Uterus (tissue), 4 donors: ENCODE results near the gene EPB41L4A. TPM values are rescaled to one million over a fixed set of nuclear protein-coding genes. Genes with fewer than 3 reads are reported as not detected.

Experiments used
- DNase-seq, 2 donors: peaks; one replicate each; pipeline ENCODE4 v3.0.0-alpha.2; 2019 to 2020
- H3K27ac ChIP-seq, 2 donors: fragments of 200-600 bp; sonication (generic); 1 replicate in 1 of 2; 2 replicates in 1 of 2; pipeline ENCODE4 v1.5.1; 2016 to 2018
- H3K27me3 ChIP-seq, 2 donors: fragments of 200-600 bp; sonication (generic); one replicate each; pipeline ENCODE4 v1.5.1; 2018 to 2019; ENCODE audit warnings: control low read depth in 1 of 2
- H3K36me3 ChIP-seq, 2 donors: fragments of 200-600 bp; sonication (generic); one replicate each; pipeline ENCODE4 v1.5.1; 2019; ENCODE audit warnings: control low read depth in 1 of 2
- H3K4me1 ChIP-seq, 2 donors: fragments of 200-600 bp; sonication (generic); one replicate each; pipeline ENCODE4 v1.5.1; 2018 to 2019; ENCODE audit warnings: control low read depth in 1 of 2
- H3K4me3 ChIP-seq, 2 donors: fragments of 200-600 bp; sonication (generic); 1 replicate in 1 of 2; 2 replicates in 1 of 2; pipeline ENCODE4 v1.5.1; 2018 to 2019; ENCODE audit warnings: mild to moderate bottlenecking in 1 of 2
- H3K9me3 ChIP-seq, 2 donors: fragments of 200-600 bp; sonication (generic); one replicate each; pipeline ENCODE4 v1.5.1; 2019; ENCODE audit warnings: control low read depth in 1 of 2
- CTCF ChIP-seq, 4 experiments: fragments of 200-600 bp in 2 of 4; fragments of 450-650 bp in 2 of 4; sonication (generic) in 2 of 4; IDR thresholded peaks; one replicate each; pipeline ENCODE4 v1.5.1; 2016 to 2019; ENCODE audit warnings: antibody characterized with exemption in 4 of 4, mild to moderate bottlenecking in 2 of 4, moderate library complexity in 1 of 4
- POLR2A ChIP-seq, 2 donors: fragments of 450-650 bp; IDR thresholded peaks; one replicate each; pipeline ENCODE4 v1.6.1; 2016; ENCODE audit warnings: antibody characterized with exemption in 2 of 2, mild to moderate bottlenecking in 1 of 2, moderate library complexity in 1 of 2
- intact Hi-C: fragments of 100-400 bp; cut with DNase I; formaldehyde crosslinking; loops from one replicate; pipeline ENCODE4 v1.15.1; 2023; ENCODE audit warnings: low total_unique reads
- total RNA-seq, 4 donors: library from RNA; depleted of rRNA in 3 of 4; stranded (reverse); fragments of >200 nt in 3 of 4; gene quantifications; one replicate each; pipeline versions ENCODE4 v1.1.0 to v1.2.4, GENCODE V29; 2014 to 2023
- donor health status: DM: yes; HTN: yes; CAD: no.

EPB41L4A gene
- total RNA-seq, 4 donors from 2014 or later = 6.4 to 47.1 (median 15.1) TPM

GRCh38 chr5:112239996-112240395 is 179.1 kb downstream of the EPB41L4A start:
- no peak for DNase-seq

GRCh38 chr5:112238473-112238872 is 180.6 kb downstream of the EPB41L4A start:
- H3K4me3 ChIP-seq = no peak overlapping the region
- H3K27me3 ChIP-seq = no peaks in the 10 kb centered on the region
- H3K27ac ChIP-seq = no peak overlapping the region
- TF ChIP-seq CTCF (IDR thresholded peaks at IDR 0.05) = no peak
- no peak for TF ChIP-seq POLR2A (IDR thresholded peaks at IDR 0.05)
- no peaks in the 10 kb centered on the region for H3K4me1 ChIP-seq
- intact Hi-C loops = no loop called here
- no peaks in the 10 kb centered on the region for H3K36me3 ChIP-seq
- H3K9me3 ChIP-seq = no peaks in the 10 kb centered on the region
- DNase-seq = no peak

More at GRCh38 chr5:112239996-112240395, 179.1 kb downstream of the EPB41L4A start:
- H3K27ac ChIP-seq = no peak overlapping the region
- no peaks in the 10 kb centered on the region for H3K36me3 ChIP-seq
- no peaks in the 10 kb centered on the region for H3K4me1 ChIP-seq
- no peaks in the 10 kb centered on the region for H3K27me3 ChIP-seq
- H3K4me3 ChIP-seq = no peak overlapping the region
- intact Hi-C loops = no loop called here
- TF ChIP-seq CTCF (IDR thresholded peaks at IDR 0.05) (no peak), POLR2A (IDR thresholded peaks at IDR 0.05) (no peak)
- no peaks in the 10 kb centered on the region for H3K9me3 ChIP-seq

- Histone ChIP-seq H3K27ac (no peak overlapping the region), H3K4me3 (no peak overlapping the region), H3K9me3 (no peaks in the 10 kb centered on the region), H3K27me3 (no peaks in the 10 kb centered on the region), H3K36me3 (no peaks in the 10 kb centered on the region), H3K4me1 (no peaks in the 10 kb centered on the region)
- no peak for TF ChIP-seq CTCF (IDR thresholded peaks at IDR 0.05)
- no peak for TF ChIP-seq POLR2A (IDR thresholded peaks at IDR 0.05)
- no peak for DNase-seq
- intact Hi-C loops = no loop called here
These were observed 181.6 kb downstream of the EPB41L4A start for GRCh38 chr5:112237456-112237855.

- Histone ChIP-seq H3K27me3 (no peaks in the 10 kb centered on the region), H3K9me3 (no peaks in the 10 kb centered on the region), H3K27ac (no peak overlapping the region), H3K36me3 (no peaks in the 10 kb centered on the region), H3K4me1 (no peaks in the 10 kb centered on the region), H3K4me3 (no peak overlapping the region)
- no peak for DNase-seq
- intact Hi-C loops = no loop called here
- TF ChIP-seq POLR2A (IDR thresholded peaks at IDR 0.05) = no peak
- TF ChIP-seq CTCF (IDR thresholded peaks at IDR 0.05) = no peak
These were observed 185.1 kb downstream of the EPB41L4A start for GRCh38 chr5:112234000-112234399.

GRCh38 chr5:112232667-112233066 is 186.4 kb downstream of the EPB41L4A start:
- Histone ChIP-seq H3K36me3 (no peaks in the 10 kb centered on the region), H3K4me1 (no peaks in the 10 kb centered on the region), H3K27ac (no peak overlapping the region), H3K9me3 (no peaks in the 10 kb centered on the region), H3K27me3 (no peaks in the 10 kb centered on the region), H3K4me3 (no peak overlapping the region)
- intact Hi-C loops = no loop called here
- DNase-seq = no peak
- no peak for TF ChIP-seq POLR2A (IDR thresholded peaks at IDR 0.05)
- no peak for TF ChIP-seq CTCF (IDR thresholded peaks at IDR 0.05)
